Raji (cell line): ENCODE measurements around the gene PAGR1.

Experiments used
- POLR2A ChIP-seq: IDR thresholded peaks from 2 replicates; pipeline ENCODE4 v1.6.1; 2011; ENCODE audit warnings: low read depth, low read length, control low read depth; ENCODE audit not compliant: insufficient read depth

PAGR1 gene

DNA sequence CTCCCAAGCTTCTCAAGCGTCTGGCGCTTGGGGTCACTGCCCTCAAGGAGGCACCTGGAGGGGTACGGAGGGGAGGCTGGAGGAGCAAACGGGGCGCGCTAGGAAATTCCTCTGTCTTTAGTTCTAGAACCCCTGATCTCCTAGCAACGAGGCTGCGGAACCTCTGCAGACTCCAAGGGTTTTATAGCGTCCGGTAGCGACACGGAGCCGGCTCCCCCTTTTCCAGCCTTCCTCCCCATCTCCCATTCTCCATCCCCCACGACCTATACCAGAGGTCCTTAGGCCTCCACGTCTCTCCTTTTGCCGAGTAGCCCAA is 47.7 kb downstream of the PAGR1 start:
- no peak for TF ChIP-seq POLR2A

DNA sequence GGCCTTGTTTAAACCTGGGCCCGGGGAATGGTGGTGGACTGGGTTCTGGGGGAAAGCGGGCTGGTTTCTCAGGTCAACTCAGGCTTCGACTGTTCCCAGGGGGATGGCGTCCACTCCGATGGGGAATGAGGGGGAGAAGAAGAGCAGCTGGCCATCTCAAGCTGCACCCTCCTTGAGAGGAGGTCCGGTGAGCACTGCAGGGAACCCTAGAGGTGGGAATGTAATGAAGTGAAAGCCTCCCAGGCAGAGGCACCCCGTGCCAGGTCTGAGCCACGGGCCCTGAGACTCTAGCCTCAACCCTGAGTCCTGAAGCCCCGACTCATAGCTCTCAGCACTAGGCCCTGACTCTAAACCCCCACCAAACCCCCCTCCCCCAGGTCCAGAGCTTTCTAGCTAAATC is 48.3 kb downstream of the PAGR1 start:
- no peak for TF ChIP-seq POLR2A

DNA sequence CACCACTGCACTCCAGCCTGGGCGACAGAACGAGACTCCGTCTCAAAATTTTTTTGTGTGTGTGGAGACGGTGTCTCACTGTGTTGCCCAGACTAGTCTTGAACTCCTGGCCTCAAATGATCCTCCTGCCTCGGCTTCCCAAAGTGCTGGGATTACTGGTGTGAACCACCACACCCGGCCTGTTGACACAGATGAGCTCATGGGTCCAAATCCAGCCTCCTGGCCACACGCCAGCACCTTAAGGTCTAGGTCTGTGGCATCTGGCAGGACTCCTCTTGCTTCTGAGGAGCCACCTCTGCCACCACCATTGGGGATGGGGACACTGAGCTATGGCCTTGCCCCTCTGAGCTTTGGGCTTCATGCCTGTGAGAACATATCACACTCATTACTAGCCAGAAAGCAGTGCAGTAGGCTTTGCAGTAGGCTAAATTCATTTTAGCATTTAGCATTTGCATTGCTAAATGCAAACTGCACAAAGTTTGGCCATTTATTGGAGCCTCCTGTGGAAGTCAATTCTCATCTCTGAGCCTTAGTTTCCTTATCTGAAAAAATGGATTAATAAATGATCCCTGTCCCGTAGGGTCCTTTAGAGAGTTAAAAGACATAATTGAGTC is 52.6 kb downstream of the PAGR1 start:
- TF ChIP-seq POLR2A, result no peak
